ENCODE measurements around the gene RHBDL2. TPM values are rescaled to one million over a fixed set of nuclear protein-coding genes. Genes with fewer than 3 reads are reported as not detected.

Gene RHBDL2
- total RNA-seq, 2 donors from 2014 or later: 0.99 TPM; not detected in 1

GRCh38 chr1:38941093-38941492 lies 537 bp downstream of the RHBDL2 start:
- no peak overlapping the region for H3K4me3 ChIP-seq
- no peak overlapping the region for H3K27ac ChIP-seq
- H3K27me3 ChIP-seq: no peaks in the 10 kb centered on the region
- no peak for DNase-seq
- peaks cover 9% of the 10 kb centered on the region for H3K4me1 ChIP-seq
- 46 to 68% methylated on average over 4 of the region's 4 CpGs for WGBS, 2 donors
- no peak for TF ChIP-seq POLR2A (IDR thresholded peaks at IDR 0.05)
- peak in 1 of 7 experiments; percentile 7 for TF ChIP-seq CTCF (IDR thresholded peaks at IDR 0.05)
- no peaks in the 10 kb centered on the region for H3K36me3 ChIP-seq (replicated peaks in 1 of 2; ENCODE audit: insufficient read depth in 1 of 2, low read depth in 2 of 2)
- intact Hi-C loops (cut with DNase I): no loop called here
- ATAC-seq: no peak
- H3K9me3 ChIP-seq: no peaks in the 10 kb centered on the region

- H3K27ac ChIP-seq: no peak overlapping the region
- H3K4me3 ChIP-seq: no peak overlapping the region
- no peaks in the 10 kb centered on the region for H3K36me3 ChIP-seq (replicated peaks in 1 of 2; ENCODE audit: insufficient read depth in 1 of 2, low read depth in 2 of 2)
- intact Hi-C loops (cut with DNase I): no loop called here
- ATAC-seq: no peak
- no peaks in the 10 kb centered on the region for H3K9me3 ChIP-seq
- WGBS, 2 donors: 57 to 61% methylated on average over 9 of the region's 9 CpGs
- DNase-seq: peak in 1 of 4 donors; percentile 20
- no peak for TF ChIP-seq POLR2A (IDR thresholded peaks at IDR 0.05)
- no peak for TF ChIP-seq CTCF (IDR thresholded peaks at IDR 0.05)
- H3K27me3 ChIP-seq: no peaks in the 10 kb centered on the region
- H3K4me1 ChIP-seq: peaks cover 9% of the 10 kb centered on the region
Observed at GRCh38 chr1:38940339-38941047, 1.1 kb downstream of the RHBDL2 start.

GRCh38 chr1:38938722-38939260 lies 2.8 kb downstream of the RHBDL2 start:
- DNase-seq: no peak
- Histone ChIP-seq H3K36me3 (replicated peaks in 1 of 2; ENCODE audit: insufficient read depth in 1 of 2, low read depth in 2 of 2) (no peaks in the 10 kb centered on the region), H3K4me3 (no peak overlapping the region), H3K27ac (no peak overlapping the region), H3K9me3 (no peaks in the 10 kb centered on the region), H3K27me3 (no peaks in the 10 kb centered on the region), H3K4me1 (peaks cover 9% of the 10 kb centered on the region)
- intact Hi-C loops (cut with DNase I): no loop called here
- no peak for ATAC-seq
- 54 to 57% methylated on average over 4 of the region's 4 CpGs for WGBS, 2 donors
- TF ChIP-seq POLR2A (IDR thresholded peaks at IDR 0.05) (no peak), CTCF (IDR thresholded peaks at IDR 0.05) (no peak)

GRCh38 chr1:38932571-38932970 lies 9.1 kb downstream of the RHBDL2 start:
- Histone ChIP-seq H3K4me1 (peaks cover 3% of the 10 kb centered on the region), H3K27ac (no peak overlapping the region), H3K9me3 (no peaks in the 10 kb centered on the region), H3K27me3 (no peaks in the 10 kb centered on the region), H3K36me3 (replicated peaks in 1 of 2; ENCODE audit: insufficient read depth in 1 of 2, low read depth in 2 of 2) (no peaks in the 10 kb centered on the region), H3K4me3 (no peak overlapping the region)
- ATAC-seq (no peak), DNase-seq (no peak)
- WGBS, 2 donors: 85 to 95% methylated on average over 7 of the region's 7 CpGs
- no peak for TF ChIP-seq CTCF (IDR thresholded peaks at IDR 0.05)
- no peak for TF ChIP-seq POLR2A (IDR thresholded peaks at IDR 0.05)
- intact Hi-C loops (cut with DNase I): no loop called here

GRCh38 chr1:38929476-38929875 lies 12.2 kb downstream of the RHBDL2 start:
- WGBS, 2 donors: 75 to 78% methylated on average over 3 to 6 of the region's 6 CpGs
- H3K27ac ChIP-seq: no peak overlapping the region
- H3K27me3 ChIP-seq: no peaks in the 10 kb centered on the region
- H3K4me3 ChIP-seq: no peak overlapping the region
- H3K4me1 ChIP-seq: no peaks in the 10 kb centered on the region
- intact Hi-C loops (cut with DNase I): no loop called here
- no peaks in the 10 kb centered on the region for H3K9me3 ChIP-seq
- ATAC-seq: no peak
- DNase-seq: peak in 2 of 4 donors; percentile 5 to 14
- TF ChIP-seq CTCF (IDR thresholded peaks at IDR 0.05) (no peak), POLR2A (IDR thresholded peaks at IDR 0.05) (no peak)
- no peaks in the 10 kb centered on the region for H3K36me3 ChIP-seq (replicated peaks in 1 of 2; ENCODE audit: insufficient read depth in 1 of 2, low read depth in 2 of 2)
